Ramos (cell line): ENCODE data around the gene JUNB.

Experiments
- in situ Hi-C: fragments of 300-500 bp; cut with MboI; formaldehyde crosslinking; loops from one replicate; pipeline ENCODE4 v1.14.3; 2022; ENCODE audit warnings: low sequenced_read_pairs; ENCODE audit not compliant: unreplicated experiment

The JUNB gene

GRCh38 chr19:12788042-12788681 lies 3.1 kb upstream of the JUNB start:
- in situ Hi-C loops = no loop called here

GRCh38 chr19:12788682-12789097 lies 2.6 kb upstream of the JUNB start:
- in situ Hi-C loops = no loop called here

GRCh38 chr19:12789098-12789903 lies 2.0 kb upstream of the JUNB start:
- in situ Hi-C loops = no loop called here

- in situ Hi-C loops = no loop called here
Observed at GRCh38 chr19:12789904-12790619, 1.2 kb upstream of the JUNB start.

GRCh38 chr19:12790628-12791344 lies 500 bp upstream of the JUNB start:
- in situ Hi-C loops = no loop called here

- in situ Hi-C loops = no loop called here
Observed at GRCh38 chr19:12792051-12792852, 966 bp downstream of the JUNB start.

GRCh38 chr19:12792853-12793289 lies 1.6 kb downstream of the JUNB start:
- in situ Hi-C loops = no loop called here

- in situ Hi-C loops = no loop called here
Observed at GRCh38 chr19:12793290-12794195, 2.3 kb downstream of the JUNB start.

- in situ Hi-C loops = no loop called here
Observed at GRCh38 chr19:12794196-12794941, 3.1 kb downstream of the JUNB start.

- in situ Hi-C loops = loop anchor here (5.0 kb wide), 1 partner anchor 33 kb away; no protein-coding TSS in a partner anchor
Observed at GRCh38 chr19:12794971-12795381, 3.7 kb downstream of the JUNB start.

GRCh38 chr19:12796146-12797071 lies 5.1 kb downstream of the JUNB start:
- in situ Hi-C loops = loop anchor here (5.0 kb wide), 1 partner anchor 34 kb away; no protein-coding TSS in a partner anchor

- in situ Hi-C loops = loop anchor here (5.0 kb wide), 1 partner anchor 35 kb away; no protein-coding TSS in a partner anchor
Observed at GRCh38 chr19:12797141-12797587, 5.9 kb downstream of the JUNB start.

GRCh38 chr19:12797607-12798006 lies 6.3 kb downstream of the JUNB start:
- in situ Hi-C loops = loop anchor here (5.0 kb wide), 1 partner anchor 35 kb away; no protein-coding TSS in a partner anchor

- in situ Hi-C loops = loop anchor here (5.0 kb wide), 1 partner anchor 38 kb away; no protein-coding TSS in a partner anchor
Observed at GRCh38 chr19:12799742-12800465, 8.6 kb downstream of the JUNB start.

- in situ Hi-C loops = no loop called here
Observed at GRCh38 chr19:12800466-12800770, 9.1 kb downstream of the JUNB start.

- in situ Hi-C loops = no loop called here
Observed at GRCh38 chr19:12800923-12801465, 9.7 kb downstream of the JUNB start.
